SK-N-SH (cell line): ENCODE results near the gene DYNC2LI1. TPM values are rescaled to one million over a fixed set of nuclear protein-coding genes. Genes with fewer than 3 reads are reported as not detected.

Experiments
- CTCF ChIA-PET: fragments of 300-600, 350-600 bp; formaldehyde crosslinking; extraction: SDS; loops from one replicate; lab custom pipeline; 2021; lab: Yijun Ruan, JAX
- POLR2A ChIA-PET: fragments of 350-600 bp; sonication (Branson Sonifier 250); formaldehyde crosslinking; extraction: SDS; loops from one replicate; lab custom pipeline; 2020; ENCODE audit warnings: antibody characterized with exemption, inconsistent platforms; lab: Yijun Ruan, JAX
- DNase-seq: peaks from one replicate; pipeline ENCODE4 v3.0.0; 2012
- H2AFZ ChIP-seq: fragments of 200-600 bp; sonication (generic); 2 replicates; pipeline ENCODE4 v1.8.1; 2016; ENCODE audit warnings: antibody characterized with exemption, mild to moderate bottlenecking, low read depth
- H3F3A ChIP-seq: fragments of 200-600 bp; sonication (generic); replicated peaks from 2 replicates; pipeline ENCODE3; 2016; ENCODE audit warnings: antibody characterized with exemption, mild to moderate bottlenecking; ENCODE audit not compliant: insufficient read depth
- H3K27ac ChIP-seq, 2 experiments: fragments of 200-500 bp in 1 of 2; fragments of 200-600 bp in 1 of 2; sonication (Bioruptor generic) in 1 of 2; sonication (generic), shearing (Covaris generic) in 1 of 2; 2 replicates each; pipeline versions ENCODE4 v1.5.1 to v1.6.1; 2014 to 2016; ENCODE audit warnings: low read depth in 2 of 2, inconsistent platforms in 1 of 2, low read length in 1 of 2, mild to moderate bottlenecking in 1 of 2, mixed read lengths in 1 of 2
- H3K27me3 ChIP-seq: fragments of 200-600 bp; sonication (generic), shearing (Covaris generic); 2 replicates; pipeline ENCODE4 v1.6.1; 2016; ENCODE audit warnings: mixed run types; ENCODE audit not compliant: insufficient read depth
- H3K36me3 ChIP-seq, 2 experiments: fragments of 200-500 bp in 1 of 2; fragments of 200-600 bp in 1 of 2; sonication (Bioruptor generic) in 1 of 2; sonication (generic) in 1 of 2; replicated peaks in 1 of 2; 2 replicates each; pipeline versions ENCODE3 to v1.5.1; 2014 to 2016; ENCODE audit warnings: low read length in 1 of 2, mild to moderate bottlenecking in 1 of 2; ENCODE audit not compliant: insufficient read depth in 2 of 2, control insufficient read depth in 1 of 2
- H3K4me1 ChIP-seq, 2 experiments: fragments of 200-500 bp in 1 of 2; fragments of 200-600 bp in 1 of 2; sonication (Bioruptor generic) in 1 of 2; sonication (generic), shearing (Covaris generic) in 1 of 2; 2 replicates each; pipeline versions ENCODE4 v1.5.1 to v1.6.1; 2014 to 2016; ENCODE audit warnings: low read depth in 1 of 2, low read length in 1 of 2, mixed run types in 1 of 2; ENCODE audit not compliant: insufficient read depth in 2 of 2, control insufficient read depth in 1 of 2
- H3K4me2 ChIP-seq: fragments of 200-600 bp; sonication (generic), shearing (Covaris generic); 2 replicates; pipeline ENCODE4 v1.6.1; 2017; ENCODE audit warnings: mixed run types
- H3K4me3 ChIP-seq, 2 experiments: fragments of 200-500 bp in 1 of 2; fragments of 200-600 bp in 1 of 2; sonication (Bioruptor generic) in 1 of 2; sonication (generic), shearing (Covaris generic) in 1 of 2; 2 replicates each; pipeline versions ENCODE4 v1.5.1 to v1.8.1; 2014 to 2016; ENCODE audit warnings: low read depth in 2 of 2, inconsistent platforms in 1 of 2, low read length in 1 of 2, mild to moderate bottlenecking in 1 of 2, mixed read lengths in 1 of 2, moderate library complexity in 1 of 2
- H3K79me2 ChIP-seq: fragments of 200-600 bp; sonication (generic); 2 replicates; pipeline ENCODE4 v1.8.1; 2017; ENCODE audit warnings: mild to moderate bottlenecking; ENCODE audit not compliant: insufficient read depth
- H3K9ac ChIP-seq: fragments of 200-600 bp; sonication (generic); 2 replicates; pipeline ENCODE4 v1.6.1; 2017; ENCODE audit warnings: mixed run types
- H3K9me2 ChIP-seq: fragments of 200-600 bp; sonication (generic); 2 replicates; pipeline ENCODE4 v1.6.1; 2017; ENCODE audit warnings: mixed run types
- H3K9me3 ChIP-seq: fragments of 200-600 bp; sonication (generic); 2 replicates; pipeline ENCODE4 v1.6.1; 2017; ENCODE audit warnings: mixed run types, mild to moderate bottlenecking, moderate library complexity
- H4K20me1 ChIP-seq: fragments of 200-600 bp; sonication (generic); 2 replicates; pipeline ENCODE4 v1.6.1; 2017; ENCODE audit warnings: mild to moderate bottlenecking, mixed run types; ENCODE audit not compliant: insufficient read depth
- EP300 ChIP-seq, 2 experiments: IDR thresholded peaks; 2 replicates each; pipeline versions ENCODE4 v1.4.0 to v1.6.1; 2012; ENCODE audit warnings: borderline replicate concordance in 1 of 2, low read depth in 1 of 2, low read length in 1 of 2
- FOXJ3 ChIP-seq: sonication (generic); formaldehyde crosslinking; IDR thresholded peaks from 2 replicates; pipeline ENCODE4 v1.5.1; 2020; ENCODE audit warnings: mild to moderate bottlenecking, missing genetic modification reagents
- FOXM1 ChIP-seq: IDR thresholded peaks from 2 replicates; pipeline ENCODE4 v1.4.0; 2012; ENCODE audit warnings: low read depth, mild to moderate bottlenecking
- MAX ChIP-seq: IDR thresholded peaks from 2 replicates; pipeline ENCODE4 v1.4.0; 2012; ENCODE audit warnings: low read depth
- MXI1 ChIP-seq: IDR thresholded peaks from 2 replicates; pipeline ENCODE4 v1.6.1; 2012; ENCODE audit warnings: mild to moderate bottlenecking, low read depth, low read length, improper control_type of control experiment
- POLR2AphosphoS5 ChIP-seq: IDR thresholded peaks from 2 replicates; pipeline ENCODE4 v1.6.1; 2012; ENCODE audit warnings: low read depth, low read length
- RCOR1 ChIP-seq: fragments of 150-350 bp; IDR thresholded peaks from 2 replicates; pipeline ENCODE4 v1.6.1; 2017; ENCODE audit warnings: antibody characterized with exemption, low read length
- RFX5 ChIP-seq: IDR thresholded peaks from 2 replicates; pipeline ENCODE4 v1.6.1; 2012; ENCODE audit warnings: mild to moderate bottlenecking, improper control_type of control experiment, low read length
- RXRA ChIP-seq: IDR thresholded peaks from 2 replicates; pipeline ENCODE4 v1.4.0; 2012; ENCODE audit warnings: low read depth, mild to moderate bottlenecking, borderline replicate concordance
- USF2 ChIP-seq: fragments of 150-350 bp; IDR thresholded peaks from 2 replicates; pipeline ENCODE4 v1.6.1; 2017; ENCODE audit warnings: antibody characterized with exemption, low read length, low read depth, borderline replicate concordance
- ZBTB33 ChIP-seq: IDR thresholded peaks from 2 replicates; pipeline ENCODE4 v1.4.0; 2012; ENCODE audit warnings: low read depth, borderline replicate concordance
- WGBS: methylation state at CpG from one replicate; pipeline ENCODE4 v1.1.6; 2017; ENCODE audit warnings: low lambda C conversion rate; 5-methylcytosine and 5-hydroxymethylcytosine counted together
- polyA plus RNA-seq, 3 experiments: library from polyadenylated mRNA; depleted of rRNA; stranded (reverse); fragments of >200 nt; gene quantifications; 2 replicates each; pipeline ENCODE4 v1.2.3, GENCODE V29; 2012
- TF ChIP-seq, protein P1 (sequence below): IDR thresholded peaks from 2 replicates; pipeline ENCODE4 v1.4.0; 2012; ENCODE audit warnings: low read depth, borderline replicate concordance
- TF ChIP-seq, protein P2 (sequence below): IDR thresholded peaks from 2 replicates; pipeline ENCODE4 v1.6.1; 2012; ENCODE audit warnings: mild to moderate bottlenecking, low read depth, low read length, moderate library complexity

Gene DYNC2LI1
- polyA plus RNA-seq, 1 of the 3 experiments (the other 2 are of a cell fraction): 20.4 TPM

- Histone ChIP-seq H3K9ac (no peak overlapping the region), H3K27ac (no peak overlapping the region), H4K20me1 (no peaks in the 10 kb centered on the region), H3K4me3 (no peak overlapping the region), H3K9me2 (no peaks in the 10 kb centered on the region), H3K79me2 (no peaks in the 10 kb centered on the region), H3F3A (no peaks in the 10 kb centered on the region), H3K27me3 (peaks cover 19% of the 10 kb centered on the region; the same call in 1 of the 2 replicates), H2AFZ (no peak overlapping the region), H3K36me3 (no peaks in the 10 kb centered on the region), H3K4me1 (no peaks in the 10 kb centered on the region), H3K9me3 (no peaks in the 10 kb centered on the region), H3K4me2 (no peak overlapping the region)
- ChIA-PET POLR2A (no interaction called here), CTCF (interaction anchor here (0.7 to 1.7 kb wide), 3 partner anchors 24 to 1578 kb away, joined by 3 to 7 read pairs (median 6); no protein-coding TSS in a partner anchor)
- 38% methylated on average over 9 of the region's 10 CpGs for WGBS
- no peak for TF ChIP-seq RCOR1
- no peak for TF ChIP-seq RXRA
- TF ChIP-seq ZBTB33: no peak
- no peak for TF ChIP-seq FOXM1
- TF ChIP-seq EP300 (IDR thresholded peaks at IDR 0.05; ENCODE audit: borderline replicate concordance in 1 of 2, low read depth in 1 of 2, low read length in 1 of 2): no peak
- no peak for TF ChIP-seq RFX5
- TF ChIP-seq FOXJ3 (CRISPR knock-in tag): no peak
- TF ChIP-seq MXI1: no peak
- TF ChIP-seq, protein P1, sequence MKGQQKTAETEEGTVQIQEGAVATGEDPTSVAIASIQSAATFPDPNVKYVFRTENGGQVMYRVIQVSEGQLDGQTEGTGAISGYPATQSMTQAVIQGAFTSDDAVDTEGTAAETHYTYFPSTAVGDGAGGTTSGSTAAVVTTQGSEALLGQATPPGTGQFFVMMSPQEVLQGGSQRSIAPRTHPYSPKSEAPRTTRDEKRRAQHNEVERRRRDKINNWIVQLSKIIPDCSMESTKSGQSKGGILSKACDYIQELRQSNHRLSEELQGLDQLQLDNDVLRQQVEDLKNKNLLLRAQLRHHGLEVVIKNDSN: no peak
- no peak for TF ChIP-seq MAX
- TF ChIP-seq, protein P2, sequence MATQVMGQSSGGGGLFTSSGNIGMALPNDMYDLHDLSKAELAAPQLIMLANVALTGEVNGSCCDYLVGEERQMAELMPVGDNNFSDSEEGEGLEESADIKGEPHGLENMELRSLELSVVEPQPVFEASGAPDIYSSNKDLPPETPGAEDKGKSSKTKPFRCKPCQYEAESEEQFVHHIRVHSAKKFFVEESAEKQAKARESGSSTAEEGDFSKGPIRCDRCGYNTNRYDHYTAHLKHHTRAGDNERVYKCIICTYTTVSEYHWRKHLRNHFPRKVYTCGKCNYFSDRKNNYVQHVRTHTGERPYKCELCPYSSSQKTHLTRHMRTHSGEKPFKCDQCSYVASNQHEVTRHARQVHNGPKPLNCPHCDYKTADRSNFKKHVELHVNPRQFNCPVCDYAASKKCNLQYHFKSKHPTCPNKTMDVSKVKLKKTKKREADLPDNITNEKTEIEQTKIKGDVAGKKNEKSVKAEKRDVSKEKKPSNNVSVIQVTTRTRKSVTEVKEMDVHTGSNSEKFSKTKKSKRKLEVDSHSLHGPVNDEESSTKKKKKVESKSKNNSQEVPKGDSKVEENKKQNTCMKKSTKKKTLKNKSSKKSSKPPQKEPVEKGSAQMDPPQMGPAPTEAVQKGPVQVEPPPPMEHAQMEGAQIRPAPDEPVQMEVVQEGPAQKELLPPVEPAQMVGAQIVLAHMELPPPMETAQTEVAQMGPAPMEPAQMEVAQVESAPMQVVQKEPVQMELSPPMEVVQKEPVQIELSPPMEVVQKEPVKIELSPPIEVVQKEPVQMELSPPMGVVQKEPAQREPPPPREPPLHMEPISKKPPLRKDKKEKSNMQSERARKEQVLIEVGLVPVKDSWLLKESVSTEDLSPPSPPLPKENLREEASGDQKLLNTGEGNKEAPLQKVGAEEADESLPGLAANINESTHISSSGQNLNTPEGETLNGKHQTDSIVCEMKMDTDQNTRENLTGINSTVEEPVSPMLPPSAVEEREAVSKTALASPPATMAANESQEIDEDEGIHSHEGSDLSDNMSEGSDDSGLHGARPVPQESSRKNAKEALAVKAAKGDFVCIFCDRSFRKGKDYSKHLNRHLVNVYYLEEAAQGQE: no peak
- no peak for TF ChIP-seq USF2
- no peak for TF ChIP-seq POLR2AphosphoS5
- no peak for DNase-seq
Observed at GRCh38 chr2:43853141-43854081, 79.6 kb downstream of the DYNC2LI1 start.
